ENCODE results near the gene OGFOD3.
"Not testable (repeated sequence)": the region's sequence is repeated elsewhere in the genome, so short reads cannot be mapped to it uniquely, and the experiment has no call there.

Gene OGFOD3

DNA sequence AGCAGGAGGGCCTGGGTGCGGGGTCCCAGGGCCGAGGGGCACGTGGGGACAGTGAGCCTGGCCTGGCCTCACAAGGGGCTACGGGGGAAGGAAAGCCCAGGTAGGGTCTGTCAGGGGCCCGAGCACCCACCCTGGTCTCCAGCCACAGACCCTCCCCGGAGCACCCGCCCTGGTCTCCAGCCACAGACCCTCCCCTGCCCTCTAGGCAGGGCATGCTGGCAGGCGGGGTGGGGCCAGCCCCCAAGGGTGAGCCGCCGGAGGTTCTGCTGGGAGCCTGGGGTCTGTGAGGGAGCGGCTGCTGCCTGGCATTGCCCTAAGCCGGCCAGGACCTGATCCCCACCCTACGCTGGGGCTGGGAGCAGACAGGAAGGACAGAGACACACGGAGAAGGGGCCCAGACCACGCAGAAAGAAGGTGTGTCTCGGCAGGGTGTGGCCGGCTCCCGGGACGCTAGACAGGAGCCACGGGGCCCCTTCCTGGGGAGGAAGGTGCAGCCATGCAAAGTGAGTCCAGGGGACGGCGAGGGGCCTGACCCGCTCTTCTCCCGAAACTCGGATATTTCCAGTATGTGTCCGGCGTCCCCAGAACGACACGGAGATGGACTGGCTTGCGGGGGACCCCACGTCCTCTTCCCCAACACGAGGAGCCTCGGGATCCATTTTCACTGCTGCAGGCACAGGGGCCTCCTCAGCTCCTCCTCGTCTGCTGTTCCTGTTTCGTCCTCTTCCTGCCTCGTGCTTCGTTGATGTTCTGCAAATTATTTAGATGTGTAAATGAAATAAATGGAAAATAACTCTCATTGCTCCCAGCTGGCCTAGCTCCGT lies 31.3 kb downstream of the OGFOD3 start:
- DNase-seq: no peak

DNA sequence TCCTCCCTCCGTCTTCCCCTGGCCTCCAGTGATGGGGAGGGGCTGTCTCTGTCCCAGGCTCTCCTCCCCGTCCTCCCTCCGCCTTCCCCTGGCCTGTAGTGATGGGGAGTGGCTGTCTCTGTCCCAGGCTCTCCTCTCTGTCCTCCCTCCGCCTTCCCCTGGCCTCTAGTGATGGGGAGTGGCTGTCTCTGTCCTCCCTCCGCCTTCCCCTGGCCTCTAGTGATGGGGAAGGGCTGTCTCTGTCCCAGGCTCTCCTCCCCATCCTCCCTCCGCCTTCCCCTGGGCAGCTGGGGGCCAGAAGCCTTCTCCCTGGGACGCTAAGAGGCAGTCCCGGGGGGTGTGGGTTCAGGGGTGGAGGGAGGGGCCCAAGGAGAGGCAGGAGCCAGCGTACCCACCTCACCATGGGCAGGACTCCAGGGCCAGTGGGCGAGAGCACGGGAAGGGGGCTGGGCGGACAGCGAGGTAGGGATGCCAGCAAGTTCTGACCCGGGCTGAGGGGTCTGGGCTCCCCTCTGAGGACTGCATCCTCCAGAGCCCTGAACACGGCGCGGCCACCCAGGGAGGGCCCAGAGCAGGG lies 32.0 kb downstream of the OGFOD3 start:
- DNase-seq: no peak

DNA sequence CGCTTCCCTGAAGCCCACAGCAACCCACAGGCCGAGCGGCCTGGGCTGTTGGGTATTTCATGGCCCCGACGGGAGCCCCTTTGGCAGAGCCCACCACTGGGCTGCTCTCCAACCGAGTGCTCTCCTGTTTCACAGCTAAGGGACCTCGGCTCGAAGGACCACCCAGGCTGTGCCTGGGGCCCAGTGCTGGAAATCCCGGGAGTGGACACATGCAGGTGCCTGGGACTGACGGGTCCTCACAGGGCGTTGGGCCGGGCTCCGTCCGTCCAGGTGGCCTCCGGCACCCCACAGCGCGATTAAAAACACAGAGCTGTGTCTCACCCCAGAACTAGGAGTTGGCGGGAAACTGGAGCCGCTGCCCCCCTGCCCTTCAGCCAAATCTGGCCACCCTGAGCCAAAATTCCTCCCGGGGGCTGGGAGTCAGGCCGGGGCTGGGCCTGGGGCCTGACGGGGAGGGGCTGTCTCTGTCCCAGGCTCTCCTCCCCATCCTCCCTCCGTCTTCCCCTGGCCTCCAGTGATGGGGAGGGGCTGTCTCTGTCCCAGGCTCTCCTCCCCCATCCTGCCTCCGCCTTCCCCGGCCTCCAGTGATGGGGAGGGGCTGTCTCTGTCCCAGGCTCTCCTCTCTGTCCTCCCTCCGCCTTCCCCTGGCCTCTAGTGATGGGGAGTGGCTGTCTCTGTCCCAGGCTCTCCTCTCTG lies 32.7 kb downstream of the OGFOD3 start:
- DNase-seq: no peak

DNA sequence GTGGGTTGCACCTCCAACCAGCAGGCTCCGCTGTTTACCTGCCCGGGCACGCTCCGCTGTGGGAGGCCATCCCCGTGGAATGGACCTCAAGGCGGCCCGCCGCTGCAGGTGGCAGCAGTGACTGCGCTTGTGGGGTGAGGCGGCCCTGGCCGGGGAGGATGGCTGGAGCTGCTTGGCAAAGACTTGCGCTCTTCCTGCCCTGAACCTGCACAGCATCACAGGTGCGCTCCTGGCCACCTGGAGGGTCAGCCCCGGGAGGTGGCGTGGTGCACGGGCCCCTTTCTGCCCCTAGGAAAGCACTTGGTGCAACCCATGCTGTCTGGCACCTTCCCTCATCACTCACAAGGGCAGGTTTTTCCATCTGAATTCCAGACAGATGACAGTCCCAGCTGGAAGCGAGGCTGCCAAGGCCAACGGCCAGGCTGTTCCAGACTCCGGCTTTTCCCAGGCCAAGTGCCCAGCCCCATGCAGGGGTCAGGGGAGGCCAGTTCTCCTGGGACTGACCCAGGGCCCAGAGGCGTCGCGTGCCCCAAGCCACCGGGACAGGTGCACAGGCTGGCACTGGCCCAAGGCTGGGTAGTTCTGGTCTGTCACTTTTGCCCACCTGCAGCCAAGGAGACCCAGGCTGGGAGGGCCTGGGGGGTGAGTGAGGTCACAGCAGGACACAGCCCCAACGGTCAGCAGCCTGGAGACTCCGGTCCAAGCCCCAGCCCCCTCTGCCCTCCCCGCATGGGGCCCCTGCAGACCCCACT lies 33.5 kb downstream of the OGFOD3 start:
- peak; percentile 94 for DNase-seq

GRCh38 chr17:82384051-82384729 lies 34.2 kb downstream of the OGFOD3 start:
- DNase-seq: peak; percentile 34

GRCh38 chr17:82383411-82383810 lies 35.0 kb downstream of the OGFOD3 start:
- DNase-seq: no peak

DNA sequence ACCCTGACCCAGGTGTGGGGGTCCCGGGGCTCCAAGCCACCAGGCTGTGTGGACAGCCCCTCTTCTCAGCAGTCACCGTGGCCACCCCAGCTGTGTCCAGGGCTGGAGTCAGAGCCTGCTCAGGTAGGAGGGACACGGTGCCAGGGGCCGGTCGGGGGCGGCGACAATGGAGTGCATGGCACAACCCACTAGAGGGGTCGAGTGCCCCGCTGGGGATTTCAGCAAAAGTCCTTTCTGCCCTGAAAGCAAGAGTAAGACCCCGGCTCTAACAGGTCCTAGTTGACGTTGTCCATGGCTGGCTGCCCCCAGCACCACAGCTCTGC lies 35.5 kb downstream of the OGFOD3 start:
- no peak for DNase-seq

DNA sequence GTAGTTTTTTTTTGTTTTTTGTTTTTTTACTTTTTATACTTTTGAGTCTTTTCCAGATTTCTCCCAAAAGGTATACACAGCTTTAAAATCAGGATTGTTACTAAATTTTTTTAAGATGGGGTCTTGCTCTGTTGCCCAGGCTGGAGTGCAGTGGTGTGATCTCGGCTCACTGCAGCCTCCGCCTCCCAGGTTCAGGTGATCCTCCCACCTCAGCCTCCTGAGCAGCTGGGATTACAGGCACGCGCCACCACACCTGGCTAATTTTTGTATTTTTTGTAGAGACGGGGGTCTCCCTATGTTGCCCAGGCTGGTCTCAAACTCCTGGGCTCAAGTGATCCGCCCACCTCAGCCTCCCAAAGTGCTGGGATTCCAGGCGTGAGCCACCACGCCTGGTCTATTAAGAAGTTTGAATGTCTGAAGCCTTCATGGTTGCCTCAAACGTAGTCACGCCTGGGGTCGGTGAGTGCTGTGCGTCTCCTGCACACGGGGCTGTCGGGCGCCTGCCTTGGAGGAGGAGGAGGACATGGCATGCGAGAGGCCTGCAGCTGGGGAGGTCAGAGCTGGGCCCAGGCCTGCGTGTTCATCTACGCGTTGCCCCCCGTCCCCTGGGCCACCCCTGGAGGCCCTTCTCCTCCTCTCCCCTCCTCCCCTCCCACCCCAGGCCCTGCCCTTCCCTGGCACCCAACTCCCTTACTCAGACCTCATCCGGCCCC lies 36.0 kb downstream of the OGFOD3 start:
- DNase-seq: not testable (repeated sequence)

DNA sequence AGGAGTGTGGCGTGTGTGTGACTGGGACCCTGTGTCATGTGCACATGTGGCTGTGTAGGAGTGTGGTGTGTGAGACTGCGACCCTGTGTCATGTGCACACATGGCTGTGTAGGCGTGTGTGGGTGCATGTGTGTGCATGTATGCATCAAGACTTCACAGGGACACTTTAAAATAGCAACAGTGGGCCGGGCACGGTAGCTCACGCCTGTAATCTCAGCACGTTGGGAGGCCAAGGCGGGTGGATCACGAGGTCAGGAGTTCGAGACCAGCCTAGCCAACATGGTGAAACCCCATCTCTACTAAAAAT lies 36.7 kb downstream of the OGFOD3 start:
- not testable (repeated sequence) for DNase-seq

- no peak for DNase-seq
Measured at GRCh38 chr17:82380860-82381702, 37.3 kb downstream of the OGFOD3 start.

- no peak for DNase-seq
Measured at GRCh38 chr17:82378741-82379021, 39.7 kb downstream of the OGFOD3 start.

DNA sequence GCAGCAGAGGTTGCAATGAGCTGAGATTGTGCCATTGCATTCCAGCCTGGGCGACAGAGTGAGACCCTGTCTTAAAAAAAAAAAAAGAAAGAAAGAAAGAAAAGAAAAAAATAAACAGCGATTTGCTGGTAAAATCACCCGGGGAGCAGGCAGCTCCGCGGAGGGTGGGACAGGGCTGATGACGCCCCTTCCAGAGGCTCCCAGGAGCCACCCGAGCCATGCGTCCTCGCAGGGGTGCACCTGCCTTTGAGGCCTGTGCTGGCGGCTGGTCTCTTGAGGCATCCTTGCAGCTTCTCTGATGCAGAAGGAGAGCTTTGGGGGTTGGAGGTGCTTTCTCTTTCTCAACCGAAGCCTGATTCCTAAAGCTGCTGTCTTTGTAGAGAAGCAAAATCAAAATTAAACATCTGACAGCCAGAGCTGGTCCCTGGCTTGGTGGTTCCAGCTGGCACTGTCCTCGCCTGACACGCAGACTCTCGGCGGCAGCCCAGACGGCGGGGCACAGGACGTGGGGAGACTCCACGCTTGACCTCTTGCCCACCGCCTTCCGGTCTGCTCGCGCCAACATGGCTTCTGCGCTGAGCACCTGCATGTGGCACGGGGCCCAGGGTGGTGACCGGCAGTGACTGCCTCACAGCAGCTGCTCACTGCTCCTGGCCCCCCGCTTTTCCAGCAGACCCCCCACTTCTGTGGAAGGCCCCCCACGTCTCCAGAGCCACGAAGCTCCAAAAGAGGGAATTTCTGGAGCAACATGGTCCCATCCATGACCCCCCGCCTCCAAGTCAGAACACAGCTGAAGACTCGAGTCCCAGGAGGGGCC lies 40.3 kb downstream of the OGFOD3 start:
- no peak for DNase-seq

GRCh38 chr17:82377294-82377693 lies 41.1 kb downstream of the OGFOD3 start:
- not testable (repeated sequence) for DNase-seq

DNA sequence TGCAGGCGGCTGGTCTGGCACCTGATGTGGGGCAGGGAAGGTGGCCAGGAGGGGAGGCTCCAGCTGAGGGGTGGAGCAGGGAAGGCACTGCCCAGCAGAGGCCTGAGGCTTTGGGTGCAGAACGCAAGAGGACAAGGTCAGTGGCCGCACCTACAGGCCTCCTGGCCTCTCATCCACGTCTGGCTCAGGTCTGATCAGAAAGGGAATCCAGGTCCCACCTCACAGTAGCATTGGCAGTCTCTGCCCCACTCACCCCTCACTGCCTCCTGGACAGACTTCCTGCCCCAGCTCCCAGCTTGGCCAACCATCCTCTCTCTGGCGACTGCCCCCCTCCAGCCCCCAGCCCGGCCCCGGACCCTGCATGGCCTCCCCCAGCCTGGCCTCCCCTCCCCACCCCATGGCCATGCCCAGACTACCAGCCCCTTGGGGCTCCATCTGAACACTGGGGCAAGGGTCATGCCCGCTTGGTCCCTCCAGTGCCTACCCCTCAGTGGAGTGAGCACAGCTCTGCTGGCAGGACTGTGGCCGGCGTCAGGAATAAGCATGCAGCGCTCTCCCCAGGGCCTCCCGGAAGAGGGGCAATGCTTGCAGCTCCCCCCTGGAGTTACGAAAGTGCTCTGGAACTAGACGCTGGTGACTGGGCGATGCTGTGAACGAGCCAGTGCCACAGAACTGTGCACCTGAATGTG lies 42.2 kb downstream of the OGFOD3 start:
- DNase-seq: no peak

DNA sequence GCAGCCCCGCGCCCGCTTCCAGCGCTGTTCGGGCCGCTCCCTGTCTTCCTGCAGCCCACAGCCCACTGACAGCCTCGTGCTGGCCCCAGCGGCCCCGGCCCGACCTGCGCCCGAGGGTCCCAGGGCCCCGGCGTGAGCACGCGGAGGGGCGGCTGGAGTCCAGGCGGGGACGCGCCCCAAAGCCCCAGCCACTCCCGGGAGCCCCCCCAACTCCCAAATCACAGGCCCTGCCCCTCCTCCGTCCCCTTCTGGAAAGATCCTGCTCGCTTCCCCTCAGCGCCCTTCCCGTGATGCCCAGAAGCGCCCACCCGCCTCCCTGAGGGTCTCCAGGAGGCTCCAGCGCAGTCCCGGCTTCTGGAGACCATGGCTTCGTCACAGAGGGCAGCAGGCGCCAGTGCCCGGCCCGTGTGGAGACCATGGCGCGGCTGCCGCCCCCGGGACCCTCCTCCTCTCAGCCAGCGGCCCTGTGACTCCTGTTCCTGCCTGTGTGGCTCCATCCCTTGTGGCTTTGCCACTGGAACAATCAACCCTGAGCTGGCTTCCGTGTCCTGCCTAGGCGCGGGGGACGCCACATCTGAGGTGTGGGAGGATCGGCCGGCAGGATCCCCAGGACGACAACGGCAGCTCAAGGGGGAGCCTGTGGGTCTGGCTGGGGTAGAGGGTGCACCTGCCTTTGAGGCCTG lies 42.9 kb downstream of the OGFOD3 start:
- no peak for DNase-seq

GRCh38 chr17:82374626-82375331 lies 43.6 kb downstream of the OGFOD3 start:
- no peak for DNase-seq

- DNase-seq: no peak
Measured at GRCh38 chr17:82373731-82374625, 44.4 kb downstream of the OGFOD3 start.

GRCh38 chr17:82373072-82373452 lies 45.3 kb downstream of the OGFOD3 start:
- DNase-seq: not testable (repeated sequence)

Data from NCI-H69 (cell line).